GM18508 (cell line): ENCODE measurements around the gene DNAH7.
"Not testable (repeated sequence)": the region's sequence is repeated elsewhere in the genome, so short reads cannot be mapped to it uniquely, and the experiment has no call there.

Experiments
- ATAC-seq: cut with Tn5 transposase; IDR thresholded peaks from one replicate; pipeline ENCODE4 v1.9.1; 2021; ENCODE audit warnings: moderate number of reproducible peaks; ENCODE audit not compliant: insufficient read depth, unreplicated experiment

The DNAH7 gene

DNA sequence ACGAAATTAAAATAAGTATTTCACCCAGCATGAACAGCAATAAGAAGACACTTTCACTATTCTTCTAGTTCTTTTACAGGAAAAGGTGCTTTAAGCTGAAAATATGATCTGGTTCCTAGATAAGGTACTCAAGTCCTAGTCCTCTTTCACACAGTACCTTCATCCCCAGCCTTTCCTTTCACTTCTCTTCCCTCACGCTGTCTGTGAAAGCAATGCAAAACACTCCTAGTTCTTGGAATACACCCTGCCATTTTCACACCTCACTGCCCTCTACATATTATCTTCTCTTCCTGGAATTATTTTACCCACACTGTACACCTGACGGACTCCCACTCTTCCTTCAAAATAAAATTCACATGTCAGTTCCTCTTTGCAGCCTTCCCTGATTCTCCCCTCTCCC is 82.9 kb downstream of the DNAH7 start:
- no peak for ATAC-seq

DNA sequence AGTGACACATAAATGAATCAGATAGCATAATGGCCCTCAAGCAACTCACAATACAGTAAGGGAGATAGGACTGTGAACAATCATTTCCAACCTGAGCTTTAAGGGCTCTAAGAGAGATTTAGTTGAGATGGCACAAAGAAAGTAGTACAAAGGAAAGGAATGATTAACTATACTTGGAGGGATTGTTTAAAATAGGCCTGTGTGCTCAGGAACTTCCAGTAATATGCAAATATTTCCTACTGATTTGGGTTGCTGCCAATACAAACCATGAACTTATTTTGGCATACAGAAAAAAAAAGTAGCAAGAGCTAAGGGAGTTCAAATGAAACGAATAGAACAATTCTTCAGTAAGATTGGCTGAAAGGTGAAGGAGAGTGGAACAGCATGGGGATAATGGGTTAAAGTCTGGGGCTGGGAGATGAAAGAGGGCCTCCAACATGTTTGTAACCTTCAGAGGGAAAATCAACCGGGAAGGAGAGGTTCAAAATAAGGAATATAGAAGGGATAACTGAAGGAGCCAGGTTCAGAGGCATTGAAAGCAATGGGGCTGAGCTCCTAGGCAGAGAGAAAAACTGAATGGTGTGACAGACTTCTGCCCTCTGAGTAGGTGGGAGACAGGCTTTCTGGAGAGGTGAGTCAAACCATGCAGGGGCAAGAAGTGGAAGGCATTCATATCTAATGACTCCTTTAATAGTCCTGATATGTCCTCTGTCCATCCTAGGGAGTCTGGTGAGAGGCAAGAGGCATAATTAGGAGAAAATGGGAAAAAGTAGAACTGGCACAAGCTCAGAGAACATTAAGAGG is 83.5 kb downstream of the DNAH7 start:
- no peak for ATAC-seq

- ATAC-seq: no peak
These were observed 101.3 kb downstream of the DNAH7 start for GRCh38 chr2:195967336-195967735.

DNA sequence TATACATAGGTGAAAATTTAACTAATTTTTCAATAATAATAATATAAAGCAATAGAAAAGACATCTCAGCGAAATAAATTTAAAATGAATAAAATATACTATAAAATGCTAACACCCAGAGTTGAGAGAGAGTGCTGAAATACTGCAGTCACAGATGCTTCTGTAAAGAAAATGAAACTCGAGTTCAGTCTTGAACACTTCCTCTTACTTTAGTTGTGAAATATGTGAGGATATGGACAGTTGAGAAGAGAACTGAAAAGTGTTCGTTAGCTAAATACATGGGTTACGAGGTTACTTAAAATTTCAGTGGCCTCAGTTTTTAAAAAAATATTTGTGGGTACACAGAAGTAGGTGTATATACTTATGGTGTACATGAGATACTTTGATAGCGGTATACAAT is 106.8 kb downstream of the DNAH7 start:
- peak; percentile 91 for ATAC-seq

DNA sequence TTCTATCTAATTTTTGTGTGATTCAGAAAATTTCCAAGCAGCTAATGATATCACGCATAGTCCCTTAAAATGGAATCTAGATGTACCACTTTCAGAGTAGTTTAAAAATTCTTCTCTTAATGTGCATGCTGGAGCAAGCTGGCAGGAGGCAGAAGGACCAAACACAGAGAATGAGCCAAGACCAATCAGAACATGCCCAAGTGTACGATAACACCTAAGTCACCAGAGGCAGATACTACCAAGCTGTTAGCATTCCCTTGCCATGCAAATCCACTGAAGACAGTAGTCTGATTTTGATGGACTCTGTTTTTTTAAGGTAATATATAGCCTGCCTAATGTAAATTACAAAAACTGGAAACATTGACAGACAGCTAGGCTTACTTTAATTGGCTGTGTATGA is 109.3 kb downstream of the DNAH7 start:
- ATAC-seq: no peak

GRCh38 chr2:195956725-195957124 is 111.9 kb downstream of the DNAH7 start:
- ATAC-seq: no peak

DNA sequence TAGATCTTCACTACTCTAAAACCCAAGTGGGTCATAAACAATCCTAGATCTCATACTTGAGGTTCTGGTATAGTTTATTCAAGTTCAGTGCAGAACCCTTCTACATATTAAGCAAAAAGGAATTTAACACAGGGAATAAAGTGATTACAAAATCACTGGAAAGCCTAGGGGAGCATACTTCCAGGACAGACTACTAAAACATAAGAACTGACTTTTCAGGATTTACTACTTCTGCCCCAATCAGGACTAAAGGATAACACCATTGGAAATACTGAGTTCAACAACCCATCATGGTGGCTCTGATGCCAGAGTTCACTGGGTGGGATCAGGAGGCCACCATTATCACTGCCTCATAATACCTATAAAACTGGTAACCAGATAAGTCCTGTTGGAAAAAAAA is 123.6 kb downstream of the DNAH7 start:
- no peak for ATAC-seq

DNA sequence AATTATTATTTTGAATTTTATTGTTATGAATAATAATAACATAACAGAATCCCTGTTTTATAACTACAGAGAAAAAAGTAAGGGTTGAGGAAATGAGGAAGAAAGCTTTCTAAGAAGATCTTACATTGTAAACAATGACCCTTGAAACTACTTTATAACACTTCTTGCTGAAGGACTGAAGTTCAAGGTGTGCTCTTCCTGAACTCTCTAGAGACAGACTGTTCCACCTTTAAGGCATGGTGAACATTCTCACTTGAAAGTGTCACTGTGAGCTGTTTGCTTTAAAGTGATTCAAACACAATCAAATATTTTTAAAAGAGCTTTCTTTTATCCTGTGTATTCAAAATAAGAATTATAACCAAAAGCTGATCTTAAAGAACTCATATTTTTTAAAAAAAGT is 131.5 kb downstream of the DNAH7 start:
- ATAC-seq: no peak

DNA sequence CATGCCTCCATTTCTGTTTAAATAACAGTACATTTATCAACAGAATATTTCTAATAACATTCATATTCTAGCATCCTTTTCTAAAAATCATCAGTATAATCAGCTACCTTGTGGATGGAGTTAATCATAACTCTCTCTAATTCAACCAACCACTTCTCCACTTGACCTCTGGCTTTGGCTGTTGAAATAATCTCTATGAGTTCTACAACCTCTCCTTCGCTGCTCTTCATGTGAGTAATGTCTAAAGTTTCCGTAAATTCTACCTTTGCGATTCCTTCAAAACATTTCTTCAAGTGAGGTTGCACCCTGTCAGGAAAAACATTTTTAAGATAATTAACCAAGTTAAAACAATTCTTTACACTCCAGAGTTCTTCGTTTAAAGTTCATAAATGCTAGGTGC is 134.2 kb downstream of the DNAH7 start:
- ATAC-seq: no peak

GRCh38 chr2:195929531-195929930 is 139.1 kb downstream of the DNAH7 start:
- ATAC-seq: no peak

DNA sequence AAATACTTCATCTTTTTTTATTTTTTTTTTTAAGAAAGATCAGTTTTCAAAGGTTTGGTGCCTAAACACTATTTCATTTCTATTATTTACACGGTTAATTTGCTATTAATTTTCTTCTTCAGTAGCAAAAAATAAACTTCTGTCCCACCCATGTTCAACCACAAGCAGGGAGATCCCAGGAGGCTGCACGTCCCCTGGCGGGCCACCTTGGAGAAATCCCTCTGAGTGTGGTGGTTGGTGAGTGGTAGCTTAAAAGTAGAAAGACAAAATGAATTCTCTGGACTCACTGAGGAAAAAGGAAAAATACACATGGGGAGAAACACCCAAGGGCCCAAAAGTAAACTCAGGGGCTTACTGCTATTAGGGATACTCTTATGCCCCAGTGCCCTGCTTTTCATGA is 143.5 kb downstream of the DNAH7 start:
- no peak for ATAC-seq

DNA sequence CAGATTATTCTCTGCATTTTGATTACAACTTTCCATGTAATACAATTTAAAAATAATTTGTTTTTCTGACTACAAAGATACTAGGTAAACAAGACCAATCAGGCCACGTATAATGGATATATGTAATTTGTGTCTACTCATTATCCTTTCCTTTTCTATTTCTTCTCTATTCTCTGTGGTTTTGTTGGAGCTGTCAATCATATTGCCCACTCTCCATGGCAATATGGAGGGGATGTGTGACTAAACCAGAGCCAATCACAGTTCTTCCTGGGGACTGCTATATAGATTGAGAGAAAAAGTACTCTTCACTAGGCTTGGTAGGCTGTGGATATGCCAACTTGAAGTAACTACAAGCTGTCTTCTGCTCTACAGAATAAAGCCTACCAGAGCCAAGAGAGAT is 144.7 kb downstream of the DNAH7 start:
- no peak for ATAC-seq

GRCh38 chr2:195917021-195917600 is 151.5 kb downstream of the DNAH7 start:
- ATAC-seq: not testable (repeated sequence)

GRCh38 chr2:195912079-195912478 is 156.6 kb downstream of the DNAH7 start:
- no peak for ATAC-seq

DNA sequence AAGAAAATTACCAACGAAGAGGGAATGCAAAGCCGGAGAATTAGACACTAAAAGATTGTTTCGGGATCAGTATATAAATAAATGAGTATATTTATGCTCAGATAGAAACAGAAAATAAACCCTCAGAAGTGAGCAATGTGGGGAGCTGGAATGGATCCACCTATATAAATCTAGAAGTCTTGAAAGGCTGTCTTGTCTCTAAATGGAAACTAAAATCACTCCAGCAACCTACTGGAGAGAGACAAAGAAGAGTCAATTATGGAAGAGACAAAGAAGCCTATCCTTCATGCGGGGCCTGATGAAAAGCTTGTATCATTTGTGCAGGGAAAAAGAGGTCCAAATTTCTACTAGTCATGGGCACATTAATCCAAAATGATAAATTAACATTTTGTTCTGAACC is 158.1 kb downstream of the DNAH7 start:
- ATAC-seq: no peak

DNA sequence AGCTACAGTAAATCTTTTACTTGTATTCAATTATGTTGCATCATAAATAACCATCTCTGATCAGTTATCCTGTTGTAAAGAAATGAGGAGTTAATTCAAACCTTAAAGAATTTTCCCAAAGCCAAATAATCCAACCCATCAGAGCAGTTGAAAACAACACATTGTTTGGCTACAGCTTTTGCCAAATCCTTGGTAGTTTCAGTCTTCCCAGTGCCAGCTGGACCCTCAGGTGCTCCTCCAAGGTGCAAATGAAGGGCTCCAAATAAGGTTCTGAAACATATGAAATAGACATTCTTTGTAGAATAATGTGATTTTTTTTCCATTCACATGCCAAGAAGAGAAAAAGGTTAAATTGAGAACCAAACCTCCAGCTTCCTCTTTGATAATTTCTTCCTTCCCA is 158.7 kb downstream of the DNAH7 start:
- no peak for ATAC-seq

GRCh38 chr2:195907474-195907873 is 161.2 kb downstream of the DNAH7 start:
- no peak for ATAC-seq

DNA sequence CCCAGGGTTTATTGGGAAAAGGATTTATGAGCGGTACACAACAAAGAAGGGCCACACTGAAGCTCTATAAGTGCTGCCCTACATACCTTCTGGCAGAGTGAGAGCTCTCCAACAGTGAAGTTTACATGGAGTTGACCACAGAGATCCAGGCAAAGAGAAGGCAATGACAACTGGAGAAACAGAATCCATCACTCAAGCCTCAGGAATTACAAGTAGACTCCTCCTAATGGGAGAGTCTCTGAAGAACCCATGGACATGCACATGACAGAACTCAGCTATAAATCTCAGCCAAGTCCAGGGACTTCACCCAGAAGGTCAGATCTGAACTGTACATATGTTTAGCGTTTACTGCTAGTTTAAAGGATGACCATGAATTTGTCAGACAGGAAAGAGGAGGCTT is 164.7 kb downstream of the DNAH7 start:
- no peak for ATAC-seq

DNA sequence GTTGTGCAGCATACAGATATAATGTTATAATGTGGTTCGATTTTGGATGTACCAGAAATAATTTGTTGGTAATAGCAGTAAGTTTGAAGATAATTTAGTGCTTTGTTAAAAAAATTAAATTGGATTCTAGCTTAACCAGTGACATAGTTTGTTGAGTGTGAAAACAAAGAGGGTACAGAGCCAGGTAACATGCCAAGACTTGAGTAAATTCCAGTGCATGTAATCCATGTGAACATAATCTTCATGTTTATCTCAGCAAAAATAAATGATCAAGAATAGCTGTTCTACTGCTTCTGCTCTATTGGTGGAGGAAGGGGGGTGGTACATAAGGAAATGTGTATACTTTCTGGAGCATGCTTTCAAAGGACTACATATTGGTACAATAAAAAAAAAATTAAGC is 165.8 kb downstream of the DNAH7 start:
- no peak for ATAC-seq

DNA sequence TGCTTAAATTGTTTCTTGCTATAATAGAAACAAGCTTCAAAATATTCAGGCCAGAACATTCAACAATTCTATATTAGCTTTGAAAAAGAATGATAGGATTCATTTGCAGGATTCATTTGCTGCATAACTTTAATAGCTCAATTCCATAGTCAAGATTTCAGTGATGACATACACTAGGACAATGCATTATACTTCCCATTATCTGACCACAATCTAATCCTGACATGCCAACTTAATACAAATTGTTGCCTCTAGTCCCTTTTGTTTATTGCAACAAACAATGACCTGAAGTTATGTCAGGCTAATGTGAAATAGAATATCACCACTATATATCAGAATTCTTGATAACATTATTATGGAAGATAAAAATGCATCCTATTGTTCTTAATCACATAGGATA is 169.4 kb downstream of the DNAH7 start:
- ATAC-seq: no peak

GRCh38 chr2:195898505-195899191 is 170.0 kb downstream of the DNAH7 start:
- ATAC-seq: no peak

DNA sequence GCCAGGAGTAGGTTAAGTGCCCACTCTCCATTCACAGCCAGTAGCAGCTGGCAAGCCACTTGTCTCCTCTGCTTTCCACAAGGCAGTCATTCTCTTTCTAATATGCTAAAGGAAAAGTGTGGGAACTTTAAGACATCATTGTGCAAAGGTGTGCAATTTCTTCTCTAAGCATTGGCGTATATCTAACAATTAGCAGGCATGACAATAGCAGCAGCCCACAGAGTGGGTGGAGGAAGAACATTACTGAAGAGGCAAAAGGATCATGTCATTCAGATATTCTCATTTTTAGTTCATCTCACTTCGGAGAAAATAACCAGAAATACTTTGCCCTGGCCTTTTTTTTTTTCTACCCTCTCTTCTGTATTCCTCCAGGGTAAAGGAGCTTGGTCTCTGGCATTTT is 177.6 kb downstream of the DNAH7 start:
- no peak for ATAC-seq
